Measurements from ENCODE around the gene SCYGR2. TPM values are rescaled to one million over a fixed set of nuclear protein-coding genes. Genes with fewer than 3 reads are reported as not detected.

Gene SCYGR2
- total and polyA plus RNA-seq, 2 of the 8 experiments (the other 6 are each of a cell fraction or from before 2014, with no cell fraction given) = not detected

GRCh38 chr2:227597998-227598397 lies 695 bp upstream of the SCYGR2 start:
- Histone ChIP-seq H3K27me3 (replicated peaks in 1 of 4; ENCODE audit: control insufficient read depth in 3 of 4, extremely low read depth in 1 of 4, insufficient read depth in 3 of 4, low read length in 3 of 4) (no peaks in the 10 kb centered on the region), H3K23ac (ENCODE audit: insufficient read length) (no peak overlapping the region), H3K23me2 (ENCODE audit: low read depth, low read length) (no peaks in the 10 kb centered on the region), H2BK12ac (ENCODE audit: low read depth, low read length) (no peak overlapping the region), H4K20me1 (replicated peaks in 1 of 2; ENCODE audit: control insufficient read depth in 1 of 2, insufficient read depth in 2 of 2, low read length in 2 of 2) (no peaks in the 10 kb centered on the region), H3K27ac (ENCODE audit: low read depth, low read length) (no peak overlapping the region), H3K18ac (ENCODE audit: extremely low read depth, low read length) (0 out of 2 replicates have a peak overlapping the region, but pooled peaks have one; percentile 19), H2BK5ac (ENCODE audit: low read depth, low read length) (no peak overlapping the region), H2AFZ (ENCODE audit: low read length) (0 out of 2 replicates have a peak overlapping the region, but pooled peaks have one; percentile 71), H3K4me3 (ENCODE audit: extremely low read depth in 1 of 4, insufficient read depth in 2 of 4, low read depth in 3 of 4, low read length in 4 of 4) (no peak overlapping the region), H4K8ac (ENCODE audit: extremely low read depth, insufficient read depth, low read length) (no peak overlapping the region), H3K56ac (replicated peaks; ENCODE audit: insufficient read length, low read depth, low read length) (no peak overlapping the region), H3K36me3 (ENCODE audit: control insufficient read depth in 2 of 4, insufficient read depth in 4 of 4, low read length in 3 of 4) (no peaks in the 10 kb centered on the region), H3K9me3 (ENCODE audit: insufficient read depth in 2 of 2, low read depth in 1 of 2, low read length in 1 of 2) (no peaks in the 10 kb centered on the region), H2AK5ac (ENCODE audit: low read depth, low read length) (no peak overlapping the region), H3K4ac (replicated peaks; ENCODE audit: insufficient read length, low read depth, low read length) (no peak overlapping the region), H3K4me1 (replicated peaks in 1 of 4; ENCODE audit: control insufficient read depth in 3 of 4, insufficient read depth in 4 of 4, low read length in 3 of 4) (peaks cover 0 to 7% (median 0%) of the 10 kb centered on the region in 4 experiments; a peak in 2 of 7 replicates), H3K79me1 (ENCODE audit: low read depth, low read length) (no peaks in the 10 kb centered on the region), H2BK15ac (ENCODE audit: low read length) (no peak overlapping the region), H4K5ac (ENCODE audit: insufficient read length, low read depth, low read length) (no peak overlapping the region), H3K79me2 (ENCODE audit: control insufficient read depth in 1 of 2, insufficient read depth in 2 of 2, low read length in 2 of 2) (no peaks in the 10 kb centered on the region), H2BK20ac (ENCODE audit: low read length) (no peak overlapping the region), H3K9ac (replicated peaks in 1 of 4; ENCODE audit: extremely low read depth in 1 of 4, low read depth in 3 of 4, low read length in 3 of 4) (no peak overlapping the region), H3K14ac (ENCODE audit: insufficient read length) (no peak overlapping the region), H3K4me2 (ENCODE audit: insufficient read depth in 1 of 2, low read depth in 2 of 2, low read length in 2 of 2) (no peak overlapping the region), H2BK120ac (replicated peaks; ENCODE audit: low read depth, low read length) (no peak overlapping the region), H4K91ac (replicated peaks; ENCODE audit: insufficient read length, low read length) (no peak overlapping the region)
- TF ChIP-seq JUND (IDR thresholded peaks at IDR 0.05; ENCODE audit: low read length) (peak; percentile 85; the same call in 1 of the 2 replicates), CTCF (IDR thresholded peaks at IDR 0.05; ENCODE audit: control extremely low read depth in 1 of 3, insufficient read depth in 1 of 3, low read depth in 1 of 3, low read length in 3 of 3) (no peak)
- WGBS, 2 experiments (ENCODE audit: extremely low coverage in 1 of 2, insufficient coverage in 1 of 2, insufficient read length in 1 of 2, insufficient replicate concordance in 2 of 2, low coverage in 1 of 2, low lambda C conversion rate in 2 of 2, missing lambda C conversion rate in 1 of 2) = 76% methylated on average over 4 of the region's 4 CpGs; no CpG with 5 or more reads in 1 of the 2 experiments
- POLR2A ChIA-PET (ENCODE audit: partially characterized antibody) = no interaction called here
- DNase-seq (ENCODE audit: low read depth in 1 of 2, low spot score in 2 of 2) (no peak), FAIRE-seq (no peak)
- CTCF ChIA-PET (ENCODE audit: partially characterized antibody) = interaction anchor here (0.6 to 3.8 kb wide), 6 partner anchors 9 to 192 kb away, joined by 3 to 14 read pairs (median 4); no protein-coding TSS in a partner anchor
